WTC11 (cell line): ENCODE data around the gene SYT1. TPM values are rescaled to one million over a fixed set of nuclear protein-coding genes. Genes with fewer than 3 reads are reported as not detected.

Experiments used
- ATAC-seq: fragments of 200-7000 bp; cut with Tn5 transposase; 2 replicates; pipeline ENCODE4 v1.10.0; 2021; ENCODE audit warnings: mild to moderate bottlenecking, moderate library complexity
- CTCF ChIA-PET: fragments of 300-600 bp; sonication (Branson Sonifier 250); formaldehyde crosslinking; loops from one replicate; lab custom pipeline; 2021; ENCODE audit warnings: antibody characterized with exemption; lab: Charles Lee
- POLR2A ChIA-PET: fragments of 350-600 bp; sonication (Branson Sonifier 250); formaldehyde crosslinking; loops from one replicate; lab custom pipeline; 2021; ENCODE audit warnings: antibody characterized with exemption; lab: Charles Lee
- DNase-seq: peaks from one replicate; pipeline ENCODE4 v3.0.0; 2021; ENCODE audit warnings: low spot score
- H3K27ac Mint-ChIP-seq: 2 replicates; pipeline ENCODE4 v1.8.0; 2021; ENCODE audit warnings: mixed read lengths
- H3K27me3 Mint-ChIP-seq: 2 replicates; pipeline ENCODE4 v1.8.0; 2021; ENCODE audit warnings: low read depth, mild to moderate bottlenecking, moderate library complexity, mixed read lengths
- H3K36me3 Mint-ChIP-seq: 2 replicates; pipeline ENCODE4 v1.8.0; 2021; ENCODE audit warnings: mixed read lengths
- H3K4me1 Mint-ChIP-seq: 2 replicates; pipeline ENCODE4 v1.8.0; 2022; ENCODE audit warnings: mixed read lengths
- H3K4me3 Mint-ChIP-seq: 2 replicates; pipeline ENCODE4 v1.8.0; 2021; ENCODE audit warnings: mild to moderate bottlenecking, moderate library complexity, mixed read lengths
- H3K9me3 Mint-ChIP-seq: 2 replicates; pipeline ENCODE4 v1.8.0; 2021; ENCODE audit warnings: mixed read lengths
- FOXP1 ChIP-seq: sonication (generic); formaldehyde crosslinking; IDR thresholded peaks from 2 replicates; pipeline ENCODE4 v1.8.0; 2022; ENCODE audit warnings: missing genetic modification reagents, mild to moderate bottlenecking, moderate library complexity, borderline replicate concordance
- JUN ChIP-seq: sonication (generic); formaldehyde crosslinking; IDR thresholded peaks from 2 replicates; pipeline ENCODE4 v1.8.0; 2023; ENCODE audit warnings: mild to moderate bottlenecking, missing genetic modification reagents
- NFE2L1 ChIP-seq: sonication (generic); formaldehyde crosslinking; IDR thresholded peaks from 2 replicates; pipeline ENCODE4 v1.8.1; 2023; ENCODE audit warnings: missing genetic modification reagents
- NFYB ChIP-seq: sonication (generic); formaldehyde crosslinking; conservative IDR thresholded peaks from 2 replicates; pipeline ENCODE4 v1.8.0; 2022; ENCODE audit warnings: low read depth, missing genetic modification reagents
- NR1H2 ChIP-seq: sonication (generic); formaldehyde crosslinking; IDR thresholded peaks from 2 replicates; pipeline ENCODE4 v1.9.0; 2021; ENCODE audit warnings: mild to moderate bottlenecking, moderate library complexity, missing genetic modification reagents
- NR2C2 ChIP-seq: sonication (generic); formaldehyde crosslinking; IDR thresholded peaks from 2 replicates; pipeline ENCODE4 v1.8.0; 2022; ENCODE audit warnings: mild to moderate bottlenecking, missing genetic modification reagents
- SMAD3 ChIP-seq: sonication (generic); formaldehyde crosslinking; IDR thresholded peaks from 2 replicates; pipeline ENCODE4 v1.8.0; 2022; ENCODE audit warnings: missing genetic modification reagents, mild to moderate bottlenecking, borderline replicate concordance
- ZNF263 ChIP-seq: sonication (generic); formaldehyde crosslinking; IDR thresholded peaks from 2 replicates; pipeline ENCODE4 v1.8.1; 2022; ENCODE audit warnings: low read depth, mild to moderate bottlenecking, moderate library complexity, missing genetic modification reagents
- ZNF317 ChIP-seq: sonication (generic); formaldehyde crosslinking; IDR thresholded peaks from 2 replicates; pipeline ENCODE4 v1.8.1; 2023; ENCODE audit warnings: low read depth, mild to moderate bottlenecking, moderate library complexity, missing genetic modification reagents, borderline replicate concordance
- total RNA-seq: library from RNA; stranded (reverse); gene quantifications from 3 replicates; pipeline ENCODE4 v1.2.3, GENCODE V29; 2021
- TF ChIP-seq, protein P1 (sequence below): sonication (generic); formaldehyde crosslinking; IDR thresholded peaks from 2 replicates; pipeline ENCODE4 v1.8.1; 2022; ENCODE audit warnings: low read depth, mild to moderate bottlenecking, moderate library complexity, missing genetic modification reagents, borderline replicate concordance
- TF ChIP-seq, protein P2 (sequence below): sonication (generic); formaldehyde crosslinking; IDR thresholded peaks from 2 replicates; pipeline ENCODE4 v1.8.0; 2023; ENCODE audit warnings: missing genetic modification reagents, mild to moderate bottlenecking, borderline replicate concordance
- TF ChIP-seq, protein P3 (sequence below): sonication (generic); formaldehyde crosslinking; IDR thresholded peaks from 2 replicates; pipeline ENCODE4 v1.8.1; 2022; ENCODE audit warnings: mild to moderate bottlenecking, moderate library complexity, missing genetic modification reagents
- TF ChIP-seq, protein P4 (sequence below): sonication (generic); formaldehyde crosslinking; IDR thresholded peaks from 2 replicates; pipeline ENCODE4 v1.8.0; 2022; ENCODE audit warnings: mild to moderate bottlenecking, missing genetic modification reagents
- TF ChIP-seq, protein P5 (sequence below): sonication (generic); formaldehyde crosslinking; conservative IDR thresholded peaks from 2 replicates; pipeline ENCODE4 v1.8.1; 2023; ENCODE audit warnings: mild to moderate bottlenecking, low read depth, missing genetic modification reagents, moderate library complexity
- TF ChIP-seq, protein P6 (sequence below): sonication (generic); formaldehyde crosslinking; IDR thresholded peaks from 2 replicates; pipeline ENCODE4 v1.8.1; 2022; ENCODE audit warnings: mild to moderate bottlenecking, missing genetic modification reagents, moderate library complexity, borderline replicate concordance
- TF ChIP-seq, protein P7 (sequence below): fragments of 250-450 bp; sonication (Bioruptor Pico); IDR thresholded peaks from 2 replicates; pipeline ENCODE4 v2.1.2; 2022; ENCODE audit warnings: mild to moderate bottlenecking, moderate library complexity
- TF ChIP-seq, protein P8 (sequence below): sonication (generic); formaldehyde crosslinking; IDR thresholded peaks from 2 replicates; pipeline ENCODE4 v1.8.0; 2022; ENCODE audit warnings: mild to moderate bottlenecking, missing genetic modification reagents
- TF ChIP-seq, protein P9 (sequence below): sonication (generic); formaldehyde crosslinking; IDR thresholded peaks from 2 replicates; pipeline ENCODE4 v1.8.1; 2023; ENCODE audit warnings: mild to moderate bottlenecking, missing genetic modification reagents

SYT1 gene
- total RNA-seq, 1 experiment from 2014 or later = 45.2 TPM

DNA sequence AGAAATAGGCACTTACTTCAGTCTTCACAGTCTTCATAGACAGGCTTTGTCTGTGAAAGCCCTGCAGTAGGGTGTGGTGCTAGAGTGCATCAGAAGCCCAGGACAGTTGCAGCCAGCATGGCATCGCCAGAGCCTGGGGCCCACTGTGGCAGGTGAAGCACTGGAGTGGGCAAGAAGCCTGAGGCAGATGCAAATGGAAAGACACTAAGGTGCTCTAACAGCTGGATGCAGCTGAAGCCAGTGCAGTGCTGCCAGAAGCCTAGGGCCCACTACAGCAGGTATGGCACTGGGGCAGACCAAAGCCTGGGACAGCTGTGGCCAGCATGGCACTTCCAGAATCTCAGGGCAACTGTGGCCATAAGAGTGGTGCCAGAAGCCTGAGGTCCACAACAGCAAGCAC is 358.6 kb downstream of the SYT1 start:
- ChIA-PET POLR2A (no interaction called here), CTCF (interaction anchor here (0.8 kb wide), 1 partner anchor 753 kb away, joined by 3 read pairs; no protein-coding TSS in a partner anchor)
- ATAC-seq (no peak), DNase-seq (no peak)
- Mint-ChIP-seq H3K9me3 (peaks cover 37% of the 10 kb centered on the region), H3K4me3 (no peak overlapping the region), H3K27ac (no peak overlapping the region), H3K36me3 (peaks cover 46% of the 10 kb centered on the region), H3K4me1 (peaks cover 14% of the 10 kb centered on the region), H3K27me3 (no peaks in the 10 kb centered on the region; the same call in 1 of the 2 replicates)
- TF ChIP-seq, protein P1, sequence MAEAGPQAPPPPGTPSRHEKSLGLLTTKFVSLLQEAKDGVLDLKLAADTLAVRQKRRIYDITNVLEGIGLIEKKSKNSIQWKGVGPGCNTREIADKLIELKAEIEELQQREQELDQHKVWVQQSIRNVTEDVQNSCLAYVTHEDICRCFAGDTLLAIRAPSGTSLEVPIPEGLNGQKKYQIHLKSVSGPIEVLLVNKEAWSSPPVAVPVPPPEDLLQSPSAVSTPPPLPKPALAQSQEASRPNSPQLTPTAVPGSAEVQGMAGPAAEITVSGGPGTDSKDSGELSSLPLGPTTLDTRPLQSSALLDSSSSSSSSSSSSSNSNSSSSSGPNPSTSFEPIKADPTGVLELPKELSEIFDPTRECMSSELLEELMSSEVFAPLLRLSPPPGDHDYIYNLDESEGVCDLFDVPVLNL (CRISPR knock-in tag) = no peak
- no peak for TF ChIP-seq FOXP1 (CRISPR knock-in tag)
- TF ChIP-seq NR2C2 = no peak
- TF ChIP-seq, protein P2, sequence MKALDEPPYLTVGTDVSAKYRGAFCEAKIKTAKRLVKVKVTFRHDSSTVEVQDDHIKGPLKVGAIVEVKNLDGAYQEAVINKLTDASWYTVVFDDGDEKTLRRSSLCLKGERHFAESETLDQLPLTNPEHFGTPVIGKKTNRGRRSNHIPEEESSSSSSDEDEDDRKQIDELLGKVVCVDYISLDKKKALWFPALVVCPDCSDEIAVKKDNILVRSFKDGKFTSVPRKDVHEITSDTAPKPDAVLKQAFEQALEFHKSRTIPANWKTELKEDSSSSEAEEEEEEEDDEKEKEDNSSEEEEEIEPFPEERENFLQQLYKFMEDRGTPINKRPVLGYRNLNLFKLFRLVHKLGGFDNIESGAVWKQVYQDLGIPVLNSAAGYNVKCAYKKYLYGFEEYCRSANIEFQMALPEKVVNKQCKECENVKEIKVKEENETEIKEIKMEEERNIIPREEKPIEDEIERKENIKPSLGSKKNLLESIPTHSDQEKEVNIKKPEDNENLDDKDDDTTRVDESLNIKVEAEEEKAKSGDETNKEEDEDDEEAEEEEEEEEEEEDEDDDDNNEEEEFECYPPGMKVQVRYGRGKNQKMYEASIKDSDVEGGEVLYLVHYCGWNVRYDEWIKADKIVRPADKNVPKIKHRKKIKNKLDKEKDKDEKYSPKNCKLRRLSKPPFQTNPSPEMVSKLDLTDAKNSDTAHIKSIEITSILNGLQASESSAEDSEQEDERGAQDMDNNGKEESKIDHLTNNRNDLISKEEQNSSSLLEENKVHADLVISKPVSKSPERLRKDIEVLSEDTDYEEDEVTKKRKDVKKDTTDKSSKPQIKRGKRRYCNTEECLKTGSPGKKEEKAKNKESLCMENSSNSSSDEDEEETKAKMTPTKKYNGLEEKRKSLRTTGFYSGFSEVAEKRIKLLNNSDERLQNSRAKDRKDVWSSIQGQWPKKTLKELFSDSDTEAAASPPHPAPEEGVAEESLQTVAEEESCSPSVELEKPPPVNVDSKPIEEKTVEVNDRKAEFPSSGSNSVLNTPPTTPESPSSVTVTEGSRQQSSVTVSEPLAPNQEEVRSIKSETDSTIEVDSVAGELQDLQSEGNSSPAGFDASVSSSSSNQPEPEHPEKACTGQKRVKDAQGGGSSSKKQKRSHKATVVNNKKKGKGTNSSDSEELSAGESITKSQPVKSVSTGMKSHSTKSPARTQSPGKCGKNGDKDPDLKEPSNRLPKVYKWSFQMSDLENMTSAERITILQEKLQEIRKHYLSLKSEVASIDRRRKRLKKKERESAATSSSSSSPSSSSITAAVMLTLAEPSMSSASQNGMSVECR = no peak
- TF ChIP-seq, protein P3, sequence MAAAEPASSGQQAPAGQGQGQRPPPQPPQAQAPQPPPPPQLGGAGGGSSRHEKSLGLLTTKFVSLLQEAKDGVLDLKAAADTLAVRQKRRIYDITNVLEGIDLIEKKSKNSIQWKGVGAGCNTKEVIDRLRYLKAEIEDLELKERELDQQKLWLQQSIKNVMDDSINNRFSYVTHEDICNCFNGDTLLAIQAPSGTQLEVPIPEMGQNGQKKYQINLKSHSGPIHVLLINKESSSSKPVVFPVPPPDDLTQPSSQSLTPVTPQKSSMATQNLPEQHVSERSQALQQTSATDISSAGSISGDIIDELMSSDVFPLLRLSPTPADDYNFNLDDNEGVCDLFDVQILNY (CRISPR knock-in tag) = no peak
- no peak for TF ChIP-seq NR1H2 (CRISPR knock-in tag)
- TF ChIP-seq, protein P4, sequence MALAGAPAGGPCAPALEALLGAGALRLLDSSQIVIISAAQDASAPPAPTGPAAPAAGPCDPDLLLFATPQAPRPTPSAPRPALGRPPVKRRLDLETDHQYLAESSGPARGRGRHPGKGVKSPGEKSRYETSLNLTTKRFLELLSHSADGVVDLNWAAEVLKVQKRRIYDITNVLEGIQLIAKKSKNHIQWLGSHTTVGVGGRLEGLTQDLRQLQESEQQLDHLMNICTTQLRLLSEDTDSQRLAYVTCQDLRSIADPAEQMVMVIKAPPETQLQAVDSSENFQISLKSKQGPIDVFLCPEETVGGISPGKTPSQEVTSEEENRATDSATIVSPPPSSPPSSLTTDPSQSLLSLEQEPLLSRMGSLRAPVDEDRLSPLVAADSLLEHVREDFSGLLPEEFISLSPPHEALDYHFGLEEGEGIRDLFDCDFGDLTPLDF (CRISPR knock-in tag) = no peak
- TF ChIP-seq NFE2L1 (CRISPR knock-in tag) = no peak
- TF ChIP-seq ZNF317 (CRISPR knock-in tag) = no peak
- TF ChIP-seq, protein P5, sequence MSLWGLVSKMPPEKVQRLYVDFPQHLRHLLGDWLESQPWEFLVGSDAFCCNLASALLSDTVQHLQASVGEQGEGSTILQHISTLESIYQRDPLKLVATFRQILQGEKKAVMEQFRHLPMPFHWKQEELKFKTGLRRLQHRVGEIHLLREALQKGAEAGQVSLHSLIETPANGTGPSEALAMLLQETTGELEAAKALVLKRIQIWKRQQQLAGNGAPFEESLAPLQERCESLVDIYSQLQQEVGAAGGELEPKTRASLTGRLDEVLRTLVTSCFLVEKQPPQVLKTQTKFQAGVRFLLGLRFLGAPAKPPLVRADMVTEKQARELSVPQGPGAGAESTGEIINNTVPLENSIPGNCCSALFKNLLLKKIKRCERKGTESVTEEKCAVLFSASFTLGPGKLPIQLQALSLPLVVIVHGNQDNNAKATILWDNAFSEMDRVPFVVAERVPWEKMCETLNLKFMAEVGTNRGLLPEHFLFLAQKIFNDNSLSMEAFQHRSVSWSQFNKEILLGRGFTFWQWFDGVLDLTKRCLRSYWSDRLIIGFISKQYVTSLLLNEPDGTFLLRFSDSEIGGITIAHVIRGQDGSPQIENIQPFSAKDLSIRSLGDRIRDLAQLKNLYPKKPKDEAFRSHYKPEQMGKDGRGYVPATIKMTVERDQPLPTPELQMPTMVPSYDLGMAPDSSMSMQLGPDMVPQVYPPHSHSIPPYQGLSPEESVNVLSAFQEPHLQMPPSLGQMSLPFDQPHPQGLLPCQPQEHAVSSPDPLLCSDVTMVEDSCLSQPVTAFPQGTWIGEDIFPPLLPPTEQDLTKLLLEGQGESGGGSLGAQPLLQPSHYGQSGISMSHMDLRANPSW (CRISPR knock-in tag) = no peak
- no peak for TF ChIP-seq ZNF263
- TF ChIP-seq, protein P6, sequence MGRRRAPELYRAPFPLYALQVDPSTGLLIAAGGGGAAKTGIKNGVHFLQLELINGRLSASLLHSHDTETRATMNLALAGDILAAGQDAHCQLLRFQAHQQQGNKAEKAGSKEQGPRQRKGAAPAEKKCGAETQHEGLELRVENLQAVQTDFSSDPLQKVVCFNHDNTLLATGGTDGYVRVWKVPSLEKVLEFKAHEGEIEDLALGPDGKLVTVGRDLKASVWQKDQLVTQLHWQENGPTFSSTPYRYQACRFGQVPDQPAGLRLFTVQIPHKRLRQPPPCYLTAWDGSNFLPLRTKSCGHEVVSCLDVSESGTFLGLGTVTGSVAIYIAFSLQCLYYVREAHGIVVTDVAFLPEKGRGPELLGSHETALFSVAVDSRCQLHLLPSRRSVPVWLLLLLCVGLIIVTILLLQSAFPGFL = no peak
- no peak for TF ChIP-seq SMAD3
- TF ChIP-seq, protein P7, sequence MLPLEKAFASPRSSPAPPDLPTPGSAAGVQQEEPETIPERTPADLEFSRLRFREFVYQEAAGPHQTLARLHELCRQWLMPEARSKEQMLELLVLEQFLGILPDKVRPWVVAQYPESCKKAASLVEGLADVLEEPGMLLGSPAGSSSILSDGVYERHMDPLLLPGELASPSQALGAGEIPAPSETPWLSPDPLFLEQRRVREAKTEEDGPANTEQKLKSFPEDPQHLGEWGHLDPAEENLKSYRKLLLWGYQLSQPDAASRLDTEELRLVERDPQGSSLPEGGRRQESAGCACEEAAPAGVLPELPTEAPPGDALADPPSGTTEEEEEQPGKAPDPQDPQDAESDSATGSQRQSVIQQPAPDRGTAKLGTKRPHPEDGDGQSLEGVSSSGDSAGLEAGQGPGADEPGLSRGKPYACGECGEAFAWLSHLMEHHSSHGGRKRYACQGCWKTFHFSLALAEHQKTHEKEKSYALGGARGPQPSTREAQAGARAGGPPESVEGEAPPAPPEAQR (CRISPR knock-in tag) = no peak
- TF ChIP-seq NFYB = no peak
- no peak for TF ChIP-seq JUN (CRISPR knock-in tag)
- TF ChIP-seq, protein P8, sequence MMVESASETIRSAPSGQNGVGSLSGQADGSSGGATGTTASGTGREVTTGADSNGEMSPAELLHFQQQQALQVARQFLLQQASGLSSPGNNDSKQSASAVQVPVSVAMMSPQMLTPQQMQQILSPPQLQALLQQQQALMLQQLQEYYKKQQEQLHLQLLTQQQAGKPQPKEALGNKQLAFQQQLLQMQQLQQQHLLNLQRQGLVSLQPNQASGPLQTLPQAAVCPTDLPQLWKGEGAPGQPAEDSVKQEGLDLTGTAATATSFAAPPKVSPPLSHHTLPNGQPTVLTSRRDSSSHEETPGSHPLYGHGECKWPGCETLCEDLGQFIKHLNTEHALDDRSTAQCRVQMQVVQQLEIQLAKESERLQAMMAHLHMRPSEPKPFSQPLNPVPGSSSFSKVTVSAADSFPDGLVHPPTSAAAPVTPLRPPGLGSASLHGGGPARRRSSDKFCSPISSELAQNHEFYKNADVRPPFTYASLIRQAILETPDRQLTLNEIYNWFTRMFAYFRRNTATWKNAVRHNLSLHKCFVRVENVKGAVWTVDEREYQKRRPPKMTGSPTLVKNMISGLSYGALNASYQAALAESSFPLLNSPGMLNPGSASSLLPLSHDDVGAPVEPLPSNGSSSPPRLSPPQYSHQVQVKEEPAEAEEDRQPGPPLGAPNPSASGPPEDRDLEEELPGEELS (CRISPR knock-in tag) = no peak
- TF ChIP-seq, protein P9, sequence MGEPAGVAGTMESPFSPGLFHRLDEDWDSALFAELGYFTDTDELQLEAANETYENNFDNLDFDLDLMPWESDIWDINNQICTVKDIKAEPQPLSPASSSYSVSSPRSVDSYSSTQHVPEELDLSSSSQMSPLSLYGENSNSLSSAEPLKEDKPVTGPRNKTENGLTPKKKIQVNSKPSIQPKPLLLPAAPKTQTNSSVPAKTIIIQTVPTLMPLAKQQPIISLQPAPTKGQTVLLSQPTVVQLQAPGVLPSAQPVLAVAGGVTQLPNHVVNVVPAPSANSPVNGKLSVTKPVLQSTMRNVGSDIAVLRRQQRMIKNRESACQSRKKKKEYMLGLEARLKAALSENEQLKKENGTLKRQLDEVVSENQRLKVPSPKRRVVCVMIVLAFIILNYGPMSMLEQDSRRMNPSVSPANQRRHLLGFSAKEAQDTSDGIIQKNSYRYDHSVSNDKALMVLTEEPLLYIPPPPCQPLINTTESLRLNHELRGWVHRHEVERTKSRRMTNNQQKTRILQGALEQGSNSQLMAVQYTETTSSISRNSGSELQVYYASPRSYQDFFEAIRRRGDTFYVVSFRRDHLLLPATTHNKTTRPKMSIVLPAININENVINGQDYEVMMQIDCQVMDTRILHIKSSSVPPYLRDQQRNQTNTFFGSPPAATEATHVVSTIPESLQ (CRISPR knock-in tag) = no peak
